Body of pancreas (tissue), 4 donors: ENCODE results near the gene CEP95.

ENCODE experiments used
- POLR2A ChIP-seq, 3 donors: fragments of 450-650 bp; IDR thresholded peaks; one replicate each; pipeline ENCODE4 v1.6.1; 2016; ENCODE audit warnings: antibody characterized with exemption in 3 of 3, mild to moderate bottlenecking in 2 of 3
- TF ChIP-seq, protein P1 (sequence below), 7 experiments: fragments of 450-650 bp in 4 of 7; fragments of 200-600 bp in 3 of 7; sonication (generic) in 3 of 7; IDR thresholded peaks; one replicate each; pipeline ENCODE4 v1.5.1; 2016 to 2019; ENCODE audit warnings: antibody characterized with exemption in 7 of 7

DNA sequence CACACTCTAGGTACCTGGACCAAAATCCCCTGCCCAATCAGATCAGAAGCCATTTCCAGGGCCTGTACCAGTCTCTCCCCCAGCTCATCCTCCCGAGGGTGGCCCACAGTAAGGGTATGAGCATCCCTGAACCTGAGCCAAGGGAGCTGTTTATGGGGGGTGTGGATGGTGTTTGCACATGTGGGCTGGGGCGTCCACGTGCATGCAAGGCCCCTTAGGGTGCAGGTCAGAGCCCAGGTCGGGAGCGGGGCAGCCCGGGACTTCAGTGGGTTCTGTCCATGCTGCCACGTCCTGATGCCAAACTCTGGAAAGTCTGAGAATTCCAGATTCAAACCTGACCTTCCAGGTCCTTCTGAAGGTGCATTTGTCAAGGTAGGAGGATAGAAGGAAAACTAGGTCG is 48.0 kb upstream of the CEP95 start:
- TF ChIP-seq, protein P1, sequence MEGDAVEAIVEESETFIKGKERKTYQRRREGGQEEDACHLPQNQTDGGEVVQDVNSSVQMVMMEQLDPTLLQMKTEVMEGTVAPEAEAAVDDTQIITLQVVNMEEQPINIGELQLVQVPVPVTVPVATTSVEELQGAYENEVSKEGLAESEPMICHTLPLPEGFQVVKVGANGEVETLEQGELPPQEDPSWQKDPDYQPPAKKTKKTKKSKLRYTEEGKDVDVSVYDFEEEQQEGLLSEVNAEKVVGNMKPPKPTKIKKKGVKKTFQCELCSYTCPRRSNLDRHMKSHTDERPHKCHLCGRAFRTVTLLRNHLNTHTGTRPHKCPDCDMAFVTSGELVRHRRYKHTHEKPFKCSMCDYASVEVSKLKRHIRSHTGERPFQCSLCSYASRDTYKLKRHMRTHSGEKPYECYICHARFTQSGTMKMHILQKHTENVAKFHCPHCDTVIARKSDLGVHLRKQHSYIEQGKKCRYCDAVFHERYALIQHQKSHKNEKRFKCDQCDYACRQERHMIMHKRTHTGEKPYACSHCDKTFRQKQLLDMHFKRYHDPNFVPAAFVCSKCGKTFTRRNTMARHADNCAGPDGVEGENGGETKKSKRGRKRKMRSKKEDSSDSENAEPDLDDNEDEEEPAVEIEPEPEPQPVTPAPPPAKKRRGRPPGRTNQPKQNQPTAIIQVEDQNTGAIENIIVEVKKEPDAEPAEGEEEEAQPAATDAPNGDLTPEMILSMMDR (IDR thresholded peaks at IDR 0.05) = no peak
- no peak for TF ChIP-seq POLR2A (IDR thresholded peaks at IDR 0.05)
